Measurements from ENCODE around the gene ASPRV1. TPM values are rescaled to one million over a fixed set of nuclear protein-coding genes. Genes with fewer than 3 reads are reported as not detected.
"Not testable (repeated sequence)": the region's sequence is repeated elsewhere in the genome, so short reads cannot be mapped to it uniquely, and the experiment has no call there.

The ASPRV1 gene
- total RNA-seq, 4 donors from 2014 or later: 1.6 to 4.1 (median 2.9) TPM

DNA sequence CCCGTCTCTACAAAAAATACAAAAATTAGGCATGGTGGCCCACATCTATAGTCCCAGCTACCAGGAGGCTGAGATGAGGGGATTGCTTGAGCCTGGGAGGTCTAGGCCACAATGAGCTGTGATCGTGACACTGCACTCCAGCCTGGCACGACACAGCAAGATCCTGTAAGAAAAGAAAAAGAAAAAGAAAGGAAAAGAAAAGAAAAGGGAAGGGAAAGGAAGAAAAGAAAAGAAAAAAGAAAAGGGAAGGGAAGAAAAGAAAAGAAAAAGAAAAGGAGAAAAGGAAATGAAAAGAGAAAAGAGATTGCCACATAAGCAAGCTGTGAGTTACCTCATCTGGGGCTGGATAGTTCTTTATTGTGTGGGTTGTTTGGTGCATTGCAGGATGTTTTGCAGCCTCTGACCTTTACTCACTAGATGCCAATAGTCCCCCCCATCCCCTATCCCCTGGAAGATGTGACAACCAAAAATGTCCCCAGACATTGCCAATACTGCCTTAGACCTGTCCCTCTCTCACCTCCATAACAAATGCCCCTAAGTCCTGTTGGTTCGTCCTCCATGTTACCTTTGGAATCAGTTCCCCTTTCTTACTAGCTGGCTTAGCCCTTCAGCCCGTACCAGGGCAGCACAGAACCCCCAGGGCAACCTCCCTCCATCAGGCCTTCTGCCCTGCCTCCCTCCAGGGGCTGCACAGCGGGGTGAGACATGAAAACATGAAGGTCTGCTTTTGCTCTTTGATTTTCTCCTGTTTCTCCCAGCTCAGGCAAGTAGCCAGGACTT, 8.9 kb downstream of the ASPRV1 start:
- Histone ChIP-seq H3K4me1 (no peaks in the 10 kb centered on the region), H3K27ac (no peak overlapping the region), H3K4me3 (no peak overlapping the region), H3K36me3 (no peaks in the 10 kb centered on the region), H3K9me3 (no peaks in the 10 kb centered on the region), H3K27me3 (no peaks in the 10 kb centered on the region)
- no peak for TF ChIP-seq POLR2A (IDR thresholded peaks at IDR 0.05)
- TF ChIP-seq, protein P1, sequence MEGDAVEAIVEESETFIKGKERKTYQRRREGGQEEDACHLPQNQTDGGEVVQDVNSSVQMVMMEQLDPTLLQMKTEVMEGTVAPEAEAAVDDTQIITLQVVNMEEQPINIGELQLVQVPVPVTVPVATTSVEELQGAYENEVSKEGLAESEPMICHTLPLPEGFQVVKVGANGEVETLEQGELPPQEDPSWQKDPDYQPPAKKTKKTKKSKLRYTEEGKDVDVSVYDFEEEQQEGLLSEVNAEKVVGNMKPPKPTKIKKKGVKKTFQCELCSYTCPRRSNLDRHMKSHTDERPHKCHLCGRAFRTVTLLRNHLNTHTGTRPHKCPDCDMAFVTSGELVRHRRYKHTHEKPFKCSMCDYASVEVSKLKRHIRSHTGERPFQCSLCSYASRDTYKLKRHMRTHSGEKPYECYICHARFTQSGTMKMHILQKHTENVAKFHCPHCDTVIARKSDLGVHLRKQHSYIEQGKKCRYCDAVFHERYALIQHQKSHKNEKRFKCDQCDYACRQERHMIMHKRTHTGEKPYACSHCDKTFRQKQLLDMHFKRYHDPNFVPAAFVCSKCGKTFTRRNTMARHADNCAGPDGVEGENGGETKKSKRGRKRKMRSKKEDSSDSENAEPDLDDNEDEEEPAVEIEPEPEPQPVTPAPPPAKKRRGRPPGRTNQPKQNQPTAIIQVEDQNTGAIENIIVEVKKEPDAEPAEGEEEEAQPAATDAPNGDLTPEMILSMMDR (IDR thresholded peaks at IDR 0.05): no peak
- no peak for DNase-seq

DNA sequence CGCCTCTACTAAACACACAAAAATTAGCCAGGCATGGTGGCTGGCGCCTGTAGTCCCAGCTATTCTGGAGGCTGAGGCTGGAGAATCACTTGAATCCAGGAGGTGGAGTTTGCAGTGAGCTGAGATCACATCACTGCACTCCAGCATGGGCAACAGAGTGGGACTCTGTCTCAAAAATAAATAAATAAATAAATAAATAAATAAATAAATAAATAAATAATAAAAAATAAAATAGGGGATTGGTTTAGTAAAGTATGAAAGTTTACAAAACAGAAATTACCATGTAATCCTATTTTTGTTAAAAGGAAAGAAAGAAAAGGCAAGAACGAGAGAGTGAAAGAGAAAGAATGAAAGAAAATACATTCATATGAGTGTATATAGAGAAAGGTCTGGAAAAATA, 10.8 kb downstream of the ASPRV1 start:
- not testable (repeated sequence) for H3K27me3 ChIP-seq, H3K9me3 ChIP-seq, H3K27ac ChIP-seq, H3K4me3 ChIP-seq, DNase-seq, H3K4me1 ChIP-seq, H3K36me3 ChIP-seq

DNA sequence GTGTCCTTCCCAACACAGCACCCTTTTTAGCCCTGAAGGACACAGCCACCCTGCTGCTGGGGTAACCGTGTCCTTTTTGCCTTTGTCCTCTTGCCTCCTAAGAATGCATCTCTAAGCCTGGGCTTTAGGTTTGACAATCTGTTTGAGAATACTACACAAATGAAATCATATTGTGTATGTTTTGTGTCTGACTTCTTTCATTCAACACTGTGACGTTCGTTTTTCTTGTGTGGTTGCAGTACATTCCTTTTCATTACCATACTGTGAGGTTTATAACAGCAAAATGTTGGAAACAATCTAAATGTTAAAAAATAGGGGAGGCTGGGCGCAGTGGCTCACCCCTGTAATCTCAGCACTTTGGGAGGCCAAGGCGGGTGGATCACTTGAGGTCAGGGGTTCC, 11.2 kb downstream of the ASPRV1 start:
- Histone ChIP-seq H3K4me3 (no peak overlapping the region), H3K9me3 (no peaks in the 10 kb centered on the region), H3K4me1 (no peaks in the 10 kb centered on the region), H3K27ac (no peak overlapping the region), H3K36me3 (no peaks in the 10 kb centered on the region), H3K27me3 (no peaks in the 10 kb centered on the region)
- DNase-seq: no peak
- TF ChIP-seq, protein P1 (IDR thresholded peaks at IDR 0.05): no peak
- no peak for TF ChIP-seq POLR2A (IDR thresholded peaks at IDR 0.05)

DNA sequence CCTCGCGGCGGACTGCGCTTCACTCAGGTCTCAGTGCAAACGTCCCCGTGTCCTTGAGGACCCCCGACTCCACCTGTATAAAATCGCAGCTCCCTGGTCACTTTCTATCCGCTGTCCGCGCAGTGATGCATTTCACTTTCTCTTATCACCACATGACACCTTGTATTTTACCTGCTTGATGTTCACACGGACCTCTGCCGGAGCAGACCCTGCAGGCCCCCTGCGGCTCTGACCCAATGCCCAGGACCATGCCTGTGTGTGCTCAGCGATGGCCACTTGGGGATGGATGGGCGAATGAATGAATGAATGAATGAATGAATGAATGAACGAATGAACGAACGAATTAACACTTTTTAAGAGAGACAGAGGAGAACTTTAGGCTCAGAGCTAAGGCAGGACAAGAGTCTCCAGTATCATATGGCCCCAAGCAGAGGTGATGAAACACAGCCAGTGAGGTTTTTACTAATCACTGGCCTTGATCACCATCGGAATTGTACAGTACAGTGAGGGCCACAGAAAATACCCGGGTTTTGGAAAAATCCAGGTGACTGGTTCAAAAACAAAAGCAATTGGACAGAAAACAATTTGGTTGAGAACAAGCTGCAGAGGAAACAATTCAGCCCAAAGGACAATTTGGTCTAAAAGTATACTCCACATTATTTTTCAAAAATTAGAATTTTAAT, 12.3 kb downstream of the ASPRV1 start:
- H3K9me3 ChIP-seq: no peaks in the 10 kb centered on the region
- H3K4me3 ChIP-seq: peak overlapping the region in 1 of 4 donors; percentile 25
- H3K4me1 ChIP-seq: no peaks in the 10 kb centered on the region
- H3K36me3 ChIP-seq: no peaks in the 10 kb centered on the region
- H3K27me3 ChIP-seq: no peaks in the 10 kb centered on the region
- no peak for DNase-seq
- TF ChIP-seq, protein P1 (IDR thresholded peaks at IDR 0.05): no peak
- TF ChIP-seq POLR2A (IDR thresholded peaks at IDR 0.05): no peak
- H3K27ac ChIP-seq: no peak overlapping the region

DNA sequence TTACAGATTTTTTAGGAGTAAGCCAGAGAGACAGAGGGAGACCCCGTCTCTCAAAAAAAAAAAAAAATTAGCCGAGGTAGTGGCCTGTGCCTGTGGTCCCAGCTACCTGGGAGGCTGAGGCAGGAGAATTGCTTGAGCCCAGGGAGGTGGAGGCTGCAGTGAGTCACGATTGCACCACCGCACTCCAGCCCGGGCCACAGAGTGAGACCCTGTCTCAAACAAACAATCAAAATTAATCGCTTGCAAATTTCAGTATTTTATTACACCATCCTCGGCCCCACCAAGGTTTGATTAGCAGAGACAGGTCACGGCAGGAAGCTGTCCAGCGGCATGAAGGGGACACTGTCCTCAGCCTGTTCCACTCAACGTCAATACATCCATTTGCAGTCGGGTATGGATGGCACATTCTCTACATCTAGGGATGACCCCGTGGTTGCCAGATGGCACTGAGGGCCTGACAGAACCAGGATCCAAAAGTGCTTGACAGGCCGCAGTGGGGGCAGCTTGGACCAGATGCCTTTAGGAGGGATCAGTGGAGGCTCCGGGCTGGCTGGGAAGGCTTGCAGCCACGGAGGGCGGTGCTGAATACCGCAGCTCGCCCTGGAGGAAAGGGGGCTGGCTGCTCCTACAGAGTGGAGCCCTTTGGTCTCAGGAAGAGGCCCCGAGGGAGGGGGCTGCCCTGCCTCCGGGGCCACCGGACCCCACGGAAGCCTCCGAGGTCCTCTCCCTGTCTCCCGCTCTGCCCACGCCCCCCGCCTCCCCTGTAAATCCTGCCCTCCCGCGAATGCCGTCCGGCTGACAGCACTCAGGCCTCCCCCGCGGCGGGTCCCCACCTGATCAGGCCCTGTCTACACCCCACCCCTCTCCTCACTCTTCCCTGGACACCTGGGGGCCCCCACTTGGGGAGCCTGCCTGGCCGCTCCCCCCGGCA, 13.1 kb downstream of the ASPRV1 start:
- H3K4me3 ChIP-seq: peak overlapping the region in 1 of 4 donors; percentile 25

More for the DNA sequence above, 13.1 kb downstream of the ASPRV1 start:
- Histone ChIP-seq H3K27ac (no peak overlapping the region), H3K27me3 (no peaks in the 10 kb centered on the region), H3K4me1 (no peaks in the 10 kb centered on the region), H3K36me3 (peaks cover 0 to 6% (median 0%) of the 10 kb centered on the region in 3 donors), H3K9me3 (no peaks in the 10 kb centered on the region)
- TF ChIP-seq POLR2A (IDR thresholded peaks at IDR 0.05): no peak
- TF ChIP-seq, protein P1 (IDR thresholded peaks at IDR 0.05): no peak
- DNase-seq: no peak
